Measurements from ENCODE around the gene SGO1. TPM values are rescaled to one million over a fixed set of nuclear protein-coding genes. Genes with fewer than 3 reads are reported as not detected.

SGO1 gene
- total RNA-seq, 2 donors from 2014 or later = 4.0 to 19.5 TPM

DNA sequence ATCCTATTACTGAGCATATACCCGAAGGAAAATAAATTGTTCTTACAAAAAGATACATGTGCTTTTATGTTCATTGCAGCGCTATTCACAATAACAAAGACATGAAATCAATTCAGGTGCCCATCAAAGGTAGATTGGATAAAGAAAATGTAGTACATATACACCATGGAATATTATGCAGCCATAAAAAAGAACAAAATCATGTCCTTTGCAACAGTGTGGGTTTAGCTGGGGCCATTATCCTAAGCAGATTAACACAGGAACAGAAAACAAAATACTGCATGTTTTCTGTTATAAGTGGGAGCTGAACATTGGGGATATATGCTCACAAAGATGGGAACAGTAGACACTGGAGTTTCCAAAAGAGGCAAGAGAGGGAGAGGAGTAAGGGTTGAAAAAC is 42.5 kb downstream of the SGO1 start:
- intact Hi-C loops (cut with DNase I) = no loop called here
- Histone ChIP-seq H3K4me3 (no peak overlapping the region), H3K9ac (ENCODE audit: low read depth in 2 of 2, low read length in 2 of 2) (no peak overlapping the region), H3K36me3 (no peaks in the 10 kb centered on the region), H3K4me1 (no peaks in the 10 kb centered on the region), H3K27me3 (no peaks in the 10 kb centered on the region), H3K9me3 (no peaks in the 10 kb centered on the region), H3K27ac (no peak overlapping the region)
- DNase-seq = no peak
- TF ChIP-seq CTCF (IDR thresholded peaks at IDR 0.05) = no peak

DNA sequence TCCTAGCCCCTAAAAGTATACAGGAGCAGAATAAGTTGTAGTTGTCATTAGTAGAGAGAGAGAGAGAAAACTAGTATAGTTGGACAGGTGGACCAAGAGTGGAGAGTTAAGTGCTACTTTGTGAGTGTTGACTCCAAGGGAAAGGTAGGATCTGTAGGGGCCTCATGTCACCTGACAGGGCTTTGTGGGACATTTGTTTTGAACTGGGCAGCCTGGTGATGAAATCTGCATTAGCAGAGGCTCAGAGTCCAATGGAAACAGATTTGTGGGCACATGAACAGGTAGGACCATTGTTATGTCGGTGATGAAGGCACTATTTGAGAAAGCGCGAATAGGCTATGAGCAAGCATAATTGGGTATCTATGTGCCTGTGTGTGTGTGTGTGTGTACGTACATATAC is 43.5 kb downstream of the SGO1 start:
- Histone ChIP-seq H3K36me3 (no peaks in the 10 kb centered on the region), H3K9me3 (no peaks in the 10 kb centered on the region), H3K4me1 (no peaks in the 10 kb centered on the region), H3K27ac (no peak overlapping the region), H3K4me3 (no peak overlapping the region), H3K27me3 (no peaks in the 10 kb centered on the region), H3K9ac (ENCODE audit: low read depth in 2 of 2, low read length in 2 of 2) (no peak overlapping the region)
- intact Hi-C loops (cut with DNase I) = no loop called here
- no peak for TF ChIP-seq CTCF (IDR thresholded peaks at IDR 0.05)
- no peak for DNase-seq

- H3K4me1 ChIP-seq = no peaks in the 10 kb centered on the region
- DNase-seq = no peak
- no peak overlapping the region for H3K4me3 ChIP-seq
- no peak overlapping the region for H3K27ac ChIP-seq
- no peak for TF ChIP-seq CTCF (IDR thresholded peaks at IDR 0.05)
- no peaks in the 10 kb centered on the region for H3K27me3 ChIP-seq
- intact Hi-C loops (cut with DNase I) = no loop called here
- no peaks in the 10 kb centered on the region for H3K36me3 ChIP-seq
- H3K9me3 ChIP-seq = no peaks in the 10 kb centered on the region
- H3K9ac ChIP-seq (ENCODE audit: low read depth in 2 of 2, low read length in 2 of 2) = no peak overlapping the region
Observed at GRCh38 chr3:20141851-20142250, 44.2 kb downstream of the SGO1 start.

DNA sequence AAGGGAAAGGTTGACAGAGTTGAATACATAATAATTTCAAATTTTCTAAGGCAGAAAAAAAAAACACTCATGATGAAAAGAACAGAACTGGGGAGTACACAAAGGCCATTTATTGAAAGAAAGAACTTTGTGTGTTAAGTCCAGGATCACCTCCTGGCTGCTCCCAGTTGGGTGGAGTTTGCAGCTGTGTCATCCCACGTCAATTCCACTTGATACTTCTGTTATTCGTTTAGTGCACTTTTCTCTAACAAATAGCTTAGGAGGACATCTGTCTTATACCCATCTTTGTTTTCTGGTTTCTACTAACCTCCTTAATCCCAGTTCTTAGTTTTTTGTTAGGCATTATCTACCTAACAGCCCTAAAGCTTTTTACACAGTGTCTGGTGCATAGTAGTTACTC is 44.7 kb downstream of the SGO1 start:
- Histone ChIP-seq H3K4me3 (no peak overlapping the region), H3K9ac (ENCODE audit: low read depth in 2 of 2, low read length in 2 of 2) (no peak overlapping the region), H3K9me3 (no peaks in the 10 kb centered on the region), H3K36me3 (no peaks in the 10 kb centered on the region), H3K27ac (no peak overlapping the region), H3K4me1 (no peaks in the 10 kb centered on the region), H3K27me3 (no peaks in the 10 kb centered on the region)
- intact Hi-C loops (cut with DNase I) = no loop called here
- no peak for TF ChIP-seq CTCF (IDR thresholded peaks at IDR 0.05)
- no peak for DNase-seq

DNA sequence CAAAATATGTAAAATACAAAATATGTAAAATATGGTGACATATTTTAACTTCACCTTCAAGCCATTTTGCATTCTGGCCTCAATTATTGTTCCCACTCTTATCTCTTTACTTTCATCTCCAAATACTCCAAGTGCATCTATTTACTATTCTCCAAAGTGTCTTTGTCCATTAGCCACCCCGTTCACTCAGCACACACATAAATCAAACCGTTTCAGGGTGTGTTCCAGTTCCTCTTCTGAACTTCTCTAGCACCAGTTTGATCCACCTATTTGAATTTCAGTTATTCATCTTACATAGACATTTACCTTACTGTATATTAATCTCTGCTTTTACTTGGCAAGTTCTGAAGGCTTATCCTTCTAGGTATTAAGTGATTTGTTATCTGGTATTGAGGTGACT is 45.1 kb downstream of the SGO1 start:
- Histone ChIP-seq H3K4me1 (no peaks in the 10 kb centered on the region), H3K27me3 (no peaks in the 10 kb centered on the region), H3K9me3 (no peaks in the 10 kb centered on the region), H3K4me3 (no peak overlapping the region), H3K36me3 (no peaks in the 10 kb centered on the region), H3K9ac (ENCODE audit: low read depth in 2 of 2, low read length in 2 of 2) (no peak overlapping the region), H3K27ac (no peak overlapping the region)
- intact Hi-C loops (cut with DNase I) = no loop called here
- no peak for TF ChIP-seq CTCF (IDR thresholded peaks at IDR 0.05)
- no peak for DNase-seq

GRCh38 chr3:20137647-20138046 is 48.4 kb downstream of the SGO1 start:
- Histone ChIP-seq H3K4me3 (no peak overlapping the region), H3K27me3 (no peaks in the 10 kb centered on the region), H3K9ac (ENCODE audit: low read depth in 2 of 2, low read length in 2 of 2) (no peak overlapping the region), H3K36me3 (no peaks in the 10 kb centered on the region), H3K9me3 (no peaks in the 10 kb centered on the region), H3K4me1 (no peaks in the 10 kb centered on the region), H3K27ac (no peak overlapping the region)
- DNase-seq = no peak
- intact Hi-C loops (cut with DNase I) = no loop called here
- no peak for TF ChIP-seq CTCF (IDR thresholded peaks at IDR 0.05)

All from colonic mucosa (tissue), 4 donors.